CD4-positive, alpha-beta T cell (primary cell): ENCODE measurements around the gene CDKAL1. TPM values are rescaled to one million over a fixed set of nuclear protein-coding genes. Genes with fewer than 3 reads are reported as not detected.

Source experiments
- ATAC-seq: fragments of 200-7000 bp; cut with Tn5 transposase; one replicate; pipeline ENCODE4 v1.10.0; 2022; ENCODE audit warnings: mild to moderate bottlenecking; ENCODE audit not compliant: poor library complexity
- CTCF ChIA-PET: fragments of 350-600 bp; sonication (Branson Sonifier 250); formaldehyde crosslinking; loops from one replicate; lab custom pipeline; 2021; ENCODE audit warnings: antibody characterized with exemption, inconsistent platforms; lab: Charles Lee
- POLR2A ChIA-PET: fragments of 350-600 bp; sonication (Branson Sonifier 250); formaldehyde crosslinking; loops from one replicate; lab custom pipeline; 2021; ENCODE audit warnings: antibody characterized with exemption, inconsistent platforms; lab: Charles Lee
- DNase-seq, 14 experiments: peaks; one replicate each; pipeline ENCODE4 v3.0.0-alpha.2; 2013 to 2020; ENCODE audit warnings: mixed read lengths in 2 of 14
- H3K27ac ChIP-seq, 2 donors: one replicate each; pipeline versions ENCODE4 v1.5.1 to v1.7.0; 2013; ENCODE audit warnings: low read length in 2 of 2, low read depth in 1 of 2, mild to moderate bottlenecking in 1 of 2
- H3K27me3 ChIP-seq, 2 experiments: 1 replicate in 1 of 2; 2 replicates in 1 of 2; pipeline versions ENCODE4 v1.6.1 to v1.7.0; 2013; ENCODE audit warnings: low read length in 2 of 2, control low read depth in 1 of 2, mild to moderate bottlenecking in 1 of 2, moderate library complexity in 1 of 2; ENCODE audit not compliant: insufficient read depth in 2 of 2, control insufficient read depth in 1 of 2
- H3K36me3 ChIP-seq: one replicate; pipeline ENCODE4 v1.6.1; 2013; ENCODE audit warnings: low read length, control low read depth; ENCODE audit not compliant: insufficient read depth
- H3K4me1 ChIP-seq: one replicate; pipeline ENCODE4 v1.6.1; 2013; ENCODE audit warnings: low read length, control low read depth; ENCODE audit not compliant: insufficient read depth
- H3K4me3 ChIP-seq: one replicate; pipeline ENCODE4 v1.5.1; 2013; ENCODE audit warnings: mild to moderate bottlenecking, low read length, moderate library complexity
- H3K9me3 ChIP-seq, 2 experiments: 1 replicate in 1 of 2; 2 replicates in 1 of 2; pipeline versions ENCODE4 v1.6.1 to v1.7.0; 2013; ENCODE audit warnings: low read length in 2 of 2, mild to moderate bottlenecking in 2 of 2, control low read depth in 1 of 2, moderate library complexity in 1 of 2; ENCODE audit not compliant: control insufficient read depth in 1 of 2, insufficient read depth in 1 of 2
- H3K27ac Mint-ChIP-seq: one replicate; pipeline ENCODE4 v1.8.0; 2020; ENCODE audit warnings: mixed read lengths
- H3K27me3 Mint-ChIP-seq: one replicate; pipeline ENCODE4 v1.8.0; 2021; ENCODE audit warnings: mixed read lengths
- H3K36me3 Mint-ChIP-seq: one replicate; pipeline ENCODE4 v1.8.0; 2021; ENCODE audit warnings: low read depth, mixed read lengths
- H3K4me1 Mint-ChIP-seq: one replicate; pipeline ENCODE4 v1.8.0; 2021; ENCODE audit warnings: low read depth, mixed read lengths
- H3K4me3 Mint-ChIP-seq: one replicate; pipeline ENCODE4 v1.8.0; 2020; ENCODE audit warnings: mild to moderate bottlenecking, mixed read lengths
- H3K9me3 Mint-ChIP-seq: one replicate; pipeline ENCODE4 v1.8.0; 2020; ENCODE audit warnings: mixed read lengths
- intact Hi-C, 2 experiments: fragments of 100-400 bp; cut with DNase I in 1 of 2; cut with micrococcal nuclease in 1 of 2; formaldehyde crosslinking; loops; one replicate each; pipeline versions ENCODE4 v1.15.1 to v1.9.0; 2023 to 2025; cut with DNase I, micrococcal nuclease
- total RNA-seq, 174 experiments: library from RNA in 2 of 174; stranded (reverse) in 2 of 174; gene quantifications; one replicate each; pipeline ENCODE4 v1.2.3 and lab custom pipeline; 2021 to 2026
- TF ChIP-seq, protein P1 (sequence below): fragments of 200-600 bp; IDR thresholded peaks from one replicate; pipeline ENCODE4 v1.8.0; 2022; ENCODE audit warnings: antibody characterized with exemption, mild to moderate bottlenecking

Gene CDKAL1
- total RNA-seq, 2 experiments from 2014 or later = 21.3 to 23.9 TPM

DNA sequence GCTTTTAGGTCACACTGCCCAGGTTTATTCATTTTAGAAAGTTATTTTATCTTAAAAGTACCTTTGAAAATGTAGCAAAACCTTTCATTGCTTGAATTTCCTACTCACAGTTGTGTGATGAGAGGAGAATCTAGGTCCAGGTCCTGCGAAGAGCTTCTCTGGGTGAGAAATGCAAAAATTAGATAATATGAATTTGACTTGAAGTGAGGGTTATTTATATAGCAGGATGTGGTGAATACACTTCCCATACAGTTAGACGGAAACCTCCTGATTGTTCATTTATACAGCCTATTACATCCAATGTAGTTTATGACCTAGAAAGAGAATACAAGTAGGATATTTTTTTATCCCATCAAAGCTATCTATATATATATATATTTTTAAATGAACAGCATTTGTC is 30.5 kb downstream of the CDKAL1 start:
- Mint-ChIP-seq H3K27me3 (no peaks in the 10 kb centered on the region), H3K4me3 (no peak overlapping the region), H3K9me3 (no peaks in the 10 kb centered on the region), H3K4me1 (peaks cover 24% of the 10 kb centered on the region), H3K27ac (no peak overlapping the region), H3K36me3 (peaks cover 35% of the 10 kb centered on the region)
- ATAC-seq (no peak), DNase-seq (peak in 1 of 14 experiments; percentile 7)
- Histone ChIP-seq H3K4me1 (no peaks in the 10 kb centered on the region), H3K4me3 (no peak overlapping the region), H3K27ac (no peak overlapping the region), H3K9me3 (no peaks in the 10 kb centered on the region), H3K36me3 (peaks cover 5% of the 10 kb centered on the region), H3K27me3 (no peaks in the 10 kb centered on the region)
- CTCF ChIA-PET = interaction anchor here (1.4 to 2.5 kb wide), 3 partner anchors 14 to 1024 kb away, joined by 4 to 12 read pairs (median 10); partner anchors contain the start of gene CDKAL1
- POLR2A ChIA-PET = interaction anchor here (0.6 to 1.3 kb wide), 5 partner anchors 15 to 1029 kb away, joined by 3 to 9 read pairs (median 4); partner anchors contain the start of genes CDKAL1 and SOX4
- intact Hi-C loops = loop anchor here (1.0 kb wide), 1 partner anchor 1025 kb away; no protein-coding TSS in a partner anchor
- TF ChIP-seq, protein P1, sequence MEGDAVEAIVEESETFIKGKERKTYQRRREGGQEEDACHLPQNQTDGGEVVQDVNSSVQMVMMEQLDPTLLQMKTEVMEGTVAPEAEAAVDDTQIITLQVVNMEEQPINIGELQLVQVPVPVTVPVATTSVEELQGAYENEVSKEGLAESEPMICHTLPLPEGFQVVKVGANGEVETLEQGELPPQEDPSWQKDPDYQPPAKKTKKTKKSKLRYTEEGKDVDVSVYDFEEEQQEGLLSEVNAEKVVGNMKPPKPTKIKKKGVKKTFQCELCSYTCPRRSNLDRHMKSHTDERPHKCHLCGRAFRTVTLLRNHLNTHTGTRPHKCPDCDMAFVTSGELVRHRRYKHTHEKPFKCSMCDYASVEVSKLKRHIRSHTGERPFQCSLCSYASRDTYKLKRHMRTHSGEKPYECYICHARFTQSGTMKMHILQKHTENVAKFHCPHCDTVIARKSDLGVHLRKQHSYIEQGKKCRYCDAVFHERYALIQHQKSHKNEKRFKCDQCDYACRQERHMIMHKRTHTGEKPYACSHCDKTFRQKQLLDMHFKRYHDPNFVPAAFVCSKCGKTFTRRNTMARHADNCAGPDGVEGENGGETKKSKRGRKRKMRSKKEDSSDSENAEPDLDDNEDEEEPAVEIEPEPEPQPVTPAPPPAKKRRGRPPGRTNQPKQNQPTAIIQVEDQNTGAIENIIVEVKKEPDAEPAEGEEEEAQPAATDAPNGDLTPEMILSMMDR = no peak

DNA sequence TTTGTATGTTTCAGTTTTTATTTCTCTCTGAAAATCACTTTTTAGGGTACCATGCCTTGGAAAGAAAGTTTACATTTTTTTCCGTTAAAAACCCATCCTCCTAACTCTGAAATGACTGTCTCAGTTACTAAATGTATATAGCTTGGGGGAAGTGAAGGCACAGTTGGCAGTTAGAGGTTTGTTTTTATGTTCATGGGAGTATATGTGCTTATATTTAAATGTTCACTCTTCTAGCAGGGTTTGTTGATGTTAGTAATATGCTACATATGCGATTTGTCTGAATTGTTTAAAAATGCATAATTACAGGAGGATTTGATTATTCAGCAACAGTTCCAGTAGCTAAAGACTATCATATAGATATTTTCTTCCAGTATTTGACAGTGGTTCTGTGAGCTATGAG is 31.1 kb downstream of the CDKAL1 start:
- no peak for ATAC-seq
- H3K27me3 ChIP-seq = no peaks in the 10 kb centered on the region
- Mint-ChIP-seq H3K36me3 (peaks cover 29% of the 10 kb centered on the region), H3K27me3 (no peaks in the 10 kb centered on the region), H3K4me1 (peaks cover 24% of the 10 kb centered on the region), H3K9me3 (no peaks in the 10 kb centered on the region), H3K27ac (no peak overlapping the region), H3K4me3 (no peak overlapping the region)
- no peaks in the 10 kb centered on the region for H3K4me1 ChIP-seq
- intact Hi-C loops = no loop called here
- ChIA-PET POLR2A (no interaction called here), CTCF (interaction anchor here (1.8 kb wide), 1 partner anchor 1024 kb away, joined by 10 read pairs; no protein-coding TSS in a partner anchor)
- H3K36me3 ChIP-seq = peaks cover 5% of the 10 kb centered on the region
- no peak for DNase-seq
- no peaks in the 10 kb centered on the region for H3K9me3 ChIP-seq
- no peak overlapping the region for H3K27ac ChIP-seq
- H3K4me3 ChIP-seq = no peak overlapping the region
- TF ChIP-seq, protein P1 = no peak

DNA sequence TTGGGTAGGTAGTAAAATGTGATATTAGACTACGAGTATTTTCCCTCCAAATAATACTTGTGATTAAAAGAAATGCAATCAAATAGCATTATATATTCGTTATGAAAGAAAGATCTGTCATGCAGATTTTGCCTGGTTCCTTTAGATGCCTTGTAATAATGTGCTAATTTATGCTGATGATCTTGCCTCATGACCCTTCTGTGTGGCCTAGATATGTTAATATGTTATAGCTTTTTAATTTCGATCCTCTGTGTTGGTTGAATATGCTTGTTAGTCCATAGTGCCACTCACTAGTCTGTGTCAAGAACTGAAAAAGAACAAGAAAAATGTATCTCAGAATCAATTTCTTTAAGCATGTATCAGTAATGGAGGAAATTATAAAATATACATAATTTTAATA is 31.9 kb downstream of the CDKAL1 start:
- Histone ChIP-seq H3K9me3 (no peaks in the 10 kb centered on the region), H3K4me3 (no peak overlapping the region), H3K36me3 (peaks cover 5% of the 10 kb centered on the region), H3K4me1 (no peaks in the 10 kb centered on the region), H3K27ac (no peak overlapping the region), H3K27me3 (no peaks in the 10 kb centered on the region)
- no peak overlapping the region for H3K4me3 Mint-ChIP-seq
- CTCF ChIA-PET = interaction anchor here (0.5 kb wide), 1 partner anchor 62 kb away, joined by 3 read pairs; no protein-coding TSS in a partner anchor
- H3K36me3 Mint-ChIP-seq = peaks cover 28% of the 10 kb centered on the region
- H3K4me1 Mint-ChIP-seq = peaks cover 25% of the 10 kb centered on the region
- no peak overlapping the region for H3K27ac Mint-ChIP-seq
- POLR2A ChIA-PET = no interaction called here
- H3K27me3 Mint-ChIP-seq = no peaks in the 10 kb centered on the region
- ATAC-seq = no peak
- no peaks in the 10 kb centered on the region for H3K9me3 Mint-ChIP-seq
- DNase-seq = no peak
- intact Hi-C loops = no loop called here
- TF ChIP-seq, protein P1 = no peak
